Measurements from ENCODE around the gene TPCN1. TPM values are rescaled to one million over a fixed set of nuclear protein-coding genes. Genes with fewer than 3 reads are reported as not detected.
A peak's percentile ranks its signal among the peaks of the same experiment; 100 is the strongest.

Gene TPCN1
- total RNA-seq (10 to 100 TPM; 39.4 to 80.4 (median 52.0) TPM), polyA plus RNA-seq (10 to 100 TPM; 73.1 to 83.4 TPM)

- ATAC-seq (peak; percentile 89 to 93 (median 90)), DNase-seq (peak; percentile 98 to 100 (median 100)), FAIRE-seq (no peak)
- peak in 1 of 4 donors; percentile 5 for TF ChIP-seq CTCF (IDR thresholded peaks at IDR 0.05)
- 0 to 1% methylated on average over 52 to 68 of the region's 68 CpGs for WGBS, 2 donors
- Histone ChIP-seq H3K27ac (peak within 1 kb of the TSS; percentile 84 to 95 (median 89)), H3K36me3 (no peaks in the 10 kb centered on the region), H3K4me3 (peak within 1 kb of the TSS; percentile 61 to 95 (median 88)), H3K27me3 (no peaks in the 10 kb centered on the region), H3K9me3 (no peaks in the 10 kb centered on the region), H3K4me1 (peaks cover 8 to 26% (median 18%) of the 10 kb centered on the region in 3 donors)
- intact Hi-C loops (cut with DNase I): no loop called here
Observed at GRCh38 chr12:113221181-113221996, at the start of gene TPCN1. TPCN1 (plus strand) TSS chr12:113221464; CDS start chr12:113226853, 5,389 bp downstream.

GRCh38 chr12:113171543-113171942, 49.7 kb upstream of the TPCN1 start:
- no peak for TF ChIP-seq CTCF (IDR thresholded peaks at IDR 0.05)
- intact Hi-C loops (cut with DNase I): loop anchor here in 1 of 3 donors (5.0 kb wide), 1 partner anchor 119 kb away; no protein-coding TSS in a partner anchor
- 97% methylated on average over 9 of the region's 9 CpGs for WGBS, 2 donors
- ATAC-seq: no peak
- peaks cover 7 to 76% (median 46%) of the 10 kb centered on the region in 3 donors for H3K36me3 ChIP-seq
- no peaks in the 10 kb centered on the region for H3K9me3 ChIP-seq
- no peak overlapping the region for H3K27ac ChIP-seq
- H3K4me1 ChIP-seq: no peaks in the 10 kb centered on the region
- H3K27me3 ChIP-seq: no peaks in the 10 kb centered on the region
- no peak for FAIRE-seq
- no peak for DNase-seq
- no peak overlapping the region for H3K4me3 ChIP-seq

- ATAC-seq (no peak), DNase-seq (no peak), FAIRE-seq (no peak)
- no peaks in the 10 kb centered on the region for H3K9me3 ChIP-seq
- peaks cover 7 to 76% (median 46%) of the 10 kb centered on the region in 3 donors for H3K36me3 ChIP-seq
- H3K27me3 ChIP-seq: no peaks in the 10 kb centered on the region
- no peaks in the 10 kb centered on the region for H3K4me1 ChIP-seq
- H3K27ac ChIP-seq: no peak overlapping the region
- WGBS, 2 donors: 94 to 96% methylated on average over 20 of the region's 20 CpGs
- H3K4me3 ChIP-seq: no peak overlapping the region
- no peak for TF ChIP-seq CTCF (IDR thresholded peaks at IDR 0.05)
- intact Hi-C loops (cut with DNase I): loop anchor here in 1 of 3 donors (5.0 kb wide), 1 partner anchor 120 kb away; no protein-coding TSS in a partner anchor
Observed at GRCh38 chr12:113172185-113172584, 49.1 kb upstream of the TPCN1 start.

GRCh38 chr12:113173081-113173698, 48.1 kb upstream of the TPCN1 start:
- intact Hi-C loops (cut with DNase I): loop anchor here in 1 of 3 donors (5.0 kb wide), 1 partner anchor 121 kb away; no protein-coding TSS in a partner anchor
- no peak for FAIRE-seq
- Histone ChIP-seq H3K27me3 (no peaks in the 10 kb centered on the region), H3K9me3 (no peaks in the 10 kb centered on the region), H3K36me3 (peaks cover 7 to 76% (median 51%) of the 10 kb centered on the region in 3 donors), H3K4me1 (no peaks in the 10 kb centered on the region), H3K4me3 (no peak overlapping the region), H3K27ac (no peak overlapping the region)
- TF ChIP-seq CTCF (IDR thresholded peaks at IDR 0.05): no peak
- DNase-seq: no peak
- no peak for ATAC-seq
- WGBS, 2 donors: 84% methylated on average over 7 of the region's 7 CpGs

All from pancreas (tissue), 10 donors.